OCI-LY1 (cell line): Measurements from ENCODE around the gene MIB2.
A peak's percentile ranks its signal among the peaks of the same experiment; 100 is the strongest.

Experiments used
- H2AFZ ChIP-seq: fragments of 200-600 bp; sonication (generic), shearing (Covaris generic); 2 replicates; pipeline ENCODE4 v1.6.0; 2014; ENCODE audit warnings: antibody characterized with exemption, mild to moderate bottlenecking, low read length
- H3F3A ChIP-seq: fragments of 200-600 bp; sonication (generic), shearing (Covaris generic); 2 replicates; pipeline ENCODE4 v1.6.0; 2014; ENCODE audit warnings: mild to moderate bottlenecking, antibody characterized with exemption, low read length, moderate library complexity; ENCODE audit not compliant: insufficient read depth
- H3K27ac ChIP-seq: fragments of 200-600 bp; sonication (generic); 2 replicates; pipeline ENCODE4 v1.5.1; 2014; ENCODE audit warnings: low read length, mixed run types, mild to moderate bottlenecking, low read depth; ENCODE audit not compliant: poor library complexity, severe bottlenecking
- H3K27me3 ChIP-seq: fragments of 200-600 bp; sonication (generic); 2 replicates; pipeline ENCODE4 v1.6.0; 2014; ENCODE audit warnings: antibody characterized with exemption, mild to moderate bottlenecking, low read length, moderate library complexity; ENCODE audit not compliant: insufficient read depth
- H3K36me3 ChIP-seq: fragments of 200-600 bp; sonication (generic); 2 replicates; pipeline ENCODE4 v1.6.1; 2014; ENCODE audit warnings: mild to moderate bottlenecking, antibody characterized with exemption, low read length, moderate library complexity, mixed read lengths; ENCODE audit not compliant: insufficient read depth
- H3K4me1 ChIP-seq: fragments of 200-600 bp; sonication (generic); 2 replicates; pipeline ENCODE4 v1.5.1; 2014; ENCODE audit warnings: mild to moderate bottlenecking, low read length, moderate library complexity; ENCODE audit not compliant: insufficient read depth, severe bottlenecking
- H3K4me2 ChIP-seq: fragments of 200-600 bp; sonication (generic), shearing (Covaris generic); 2 replicates; pipeline ENCODE4 v1.6.1; 2014; ENCODE audit warnings: low read length
- H3K4me3 ChIP-seq: fragments of 200-600 bp; sonication (generic); 2 replicates; pipeline ENCODE4 v1.5.1; 2014; ENCODE audit warnings: low read length, low read depth, mild to moderate bottlenecking, mixed read lengths; ENCODE audit not compliant: poor library complexity, severe bottlenecking
- H3K79me2 ChIP-seq: fragments of 200-600 bp; shearing (Covaris generic); 2 replicates; pipeline ENCODE4 v1.6.1; 2016; ENCODE audit warnings: mixed run types, low read length, mixed read lengths; ENCODE audit not compliant: insufficient read depth
- H3K9ac ChIP-seq: fragments of 200-600 bp; sonication (generic), shearing (Covaris generic); 2 replicates; pipeline ENCODE4 v1.6.1; 2014; ENCODE audit warnings: mild to moderate bottlenecking, low read length, mixed read lengths
- H3K9me2 ChIP-seq: fragments of 200-600 bp; sonication (generic), shearing (Covaris generic); 2 replicates; pipeline ENCODE4 v1.6.1; 2014; ENCODE audit warnings: low read depth, mild to moderate bottlenecking, low read length, mixed read lengths
- H3K9me3 ChIP-seq: fragments of 200-600 bp; shearing (Covaris generic); 2 replicates; pipeline ENCODE4 v1.6.1; 2014; ENCODE audit warnings: low read length, mixed read lengths
- H4K20me1 ChIP-seq: fragments of 200-600 bp; sonication (generic), shearing (Covaris generic); 2 replicates; pipeline ENCODE4 v1.6.0; 2016; ENCODE audit warnings: mild to moderate bottlenecking, low read length; ENCODE audit not compliant: insufficient read depth
- EZH2 ChIP-seq: fragments of 200-600 bp; sonication (generic), shearing (Covaris generic); IDR thresholded peaks from 2 replicates; pipeline ENCODE4 v1.8.0; 2017; ENCODE audit warnings: borderline replicate concordance, mixed run types, mild to moderate bottlenecking, antibody characterized with exemption, low read length, moderate library complexity, mixed read lengths
- TF ChIP-seq, protein P1 (sequence below): fragments of 200-600 bp; sonication (generic), shearing (Covaris generic); IDR thresholded peaks from 2 replicates; pipeline ENCODE4 v1.5.1; 2017; ENCODE audit warnings: mild to moderate bottlenecking, antibody characterized with exemption, low read length, moderate library complexity, mixed read lengths

Gene MIB2

GRCh38 chr1:1616838-1617237, 1.5 kb downstream of the MIB2 start:
- no peak overlapping the region for H2AFZ ChIP-seq
- no peak for TF ChIP-seq EZH2
- no peaks in the 10 kb centered on the region for H3K9me2 ChIP-seq
- no peaks in the 10 kb centered on the region for H3K9me3 ChIP-seq
- peak overlapping the region; percentile 89 for H3K4me3 ChIP-seq
- H3K79me2 ChIP-seq, result no peaks in the 10 kb centered on the region
- no peaks in the 10 kb centered on the region for H3F3A ChIP-seq
- H4K20me1 ChIP-seq, result no peaks in the 10 kb centered on the region
- H3K27ac ChIP-seq, result no peak overlapping the region
- H3K4me1 ChIP-seq, result peaks cover 25% of the 10 kb centered on the region
- H3K9ac ChIP-seq, result peak overlapping the region; percentile 98
- H3K27me3 ChIP-seq, result no peaks in the 10 kb centered on the region; the same call in 1 of the 2 replicates
- peak overlapping the region; percentile 66 for H3K4me2 ChIP-seq
- no peaks in the 10 kb centered on the region; the same call in 1 of the 2 replicates for H3K36me3 ChIP-seq

GRCh38 chr1:1617516-1617915, 2.2 kb downstream of the MIB2 start:
- Histone ChIP-seq H4K20me1 (no peaks in the 10 kb centered on the region), H2AFZ (no peak overlapping the region), H3K9ac (no peak overlapping the region), H3K9me2 (no peaks in the 10 kb centered on the region), H3K4me3 (no peak overlapping the region), H3F3A (no peaks in the 10 kb centered on the region), H3K27me3 (no peaks in the 10 kb centered on the region; the same call in 1 of the 2 replicates), H3K4me2 (no peak overlapping the region), H3K36me3 (no peaks in the 10 kb centered on the region; the same call in 1 of the 2 replicates), H3K4me1 (peaks cover 25% of the 10 kb centered on the region), H3K79me2 (no peaks in the 10 kb centered on the region), H3K9me3 (no peaks in the 10 kb centered on the region), H3K27ac (no peak overlapping the region)
- TF ChIP-seq, protein P1, sequence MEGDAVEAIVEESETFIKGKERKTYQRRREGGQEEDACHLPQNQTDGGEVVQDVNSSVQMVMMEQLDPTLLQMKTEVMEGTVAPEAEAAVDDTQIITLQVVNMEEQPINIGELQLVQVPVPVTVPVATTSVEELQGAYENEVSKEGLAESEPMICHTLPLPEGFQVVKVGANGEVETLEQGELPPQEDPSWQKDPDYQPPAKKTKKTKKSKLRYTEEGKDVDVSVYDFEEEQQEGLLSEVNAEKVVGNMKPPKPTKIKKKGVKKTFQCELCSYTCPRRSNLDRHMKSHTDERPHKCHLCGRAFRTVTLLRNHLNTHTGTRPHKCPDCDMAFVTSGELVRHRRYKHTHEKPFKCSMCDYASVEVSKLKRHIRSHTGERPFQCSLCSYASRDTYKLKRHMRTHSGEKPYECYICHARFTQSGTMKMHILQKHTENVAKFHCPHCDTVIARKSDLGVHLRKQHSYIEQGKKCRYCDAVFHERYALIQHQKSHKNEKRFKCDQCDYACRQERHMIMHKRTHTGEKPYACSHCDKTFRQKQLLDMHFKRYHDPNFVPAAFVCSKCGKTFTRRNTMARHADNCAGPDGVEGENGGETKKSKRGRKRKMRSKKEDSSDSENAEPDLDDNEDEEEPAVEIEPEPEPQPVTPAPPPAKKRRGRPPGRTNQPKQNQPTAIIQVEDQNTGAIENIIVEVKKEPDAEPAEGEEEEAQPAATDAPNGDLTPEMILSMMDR, result no peak
- no peak for TF ChIP-seq EZH2

- Histone ChIP-seq H3K36me3 (no peaks in the 10 kb centered on the region; the same call in 1 of the 2 replicates), H3K9me3 (no peaks in the 10 kb centered on the region), H3K4me3 (no peak overlapping the region), H3K27ac (no peak overlapping the region), H2AFZ (no peak overlapping the region), H3K79me2 (no peaks in the 10 kb centered on the region), H3K9ac (no peak overlapping the region), H4K20me1 (no peaks in the 10 kb centered on the region), H3K4me1 (peaks cover 25% of the 10 kb centered on the region), H3K27me3 (no peaks in the 10 kb centered on the region; the same call in 1 of the 2 replicates), H3F3A (no peaks in the 10 kb centered on the region), H3K4me2 (no peak overlapping the region), H3K9me2 (no peaks in the 10 kb centered on the region)
- TF ChIP-seq EZH2, result no peak
- TF ChIP-seq, protein P1, result no peak
Measured at GRCh38 chr1:1617925-1618324, 2.6 kb downstream of the MIB2 start.
